ENCODE data around the gene RHBDF2.

Gene RHBDF2

GRCh38 chr17:76432712-76433336 is 68.4 kb downstream of the RHBDF2 start:
- DNase-seq: no peak

GRCh38 chr17:76432004-76432403 is 69.2 kb downstream of the RHBDF2 start:
- no peak for DNase-seq

- DNase-seq: no peak
These were observed 69.7 kb downstream of the RHBDF2 start for GRCh38 chr17:76431509-76431908.

GRCh38 chr17:76428511-76428910 is 72.7 kb downstream of the RHBDF2 start:
- DNase-seq: no peak

GRCh38 chr17:76427501-76428231 is 73.6 kb downstream of the RHBDF2 start:
- no peak for DNase-seq

GRCh38 chr17:76426853-76427252 is 74.4 kb downstream of the RHBDF2 start:
- no peak for DNase-seq

- DNase-seq: no peak
These were observed 78.4 kb downstream of the RHBDF2 start for GRCh38 chr17:76422860-76423259.

- DNase-seq: no peak
These were observed 78.8 kb downstream of the RHBDF2 start for GRCh38 chr17:76422406-76422805.

GRCh38 chr17:76421044-76421407 is 80.2 kb downstream of the RHBDF2 start:
- DNase-seq: no peak
